GM23338 (cell line): ENCODE results near the gene DEK. TPM values are rescaled to one million over a fixed set of nuclear protein-coding genes. Genes with fewer than 3 reads are reported as not detected.

Experiments used
- ATAC-seq: fragments of 200-7000 bp; cut with Tn5 transposase; 3 replicates; pipeline ENCODE4 v1.9.1; 2020
- DNase-seq: peaks from one replicate; pipeline ENCODE4 v3.0.0-alpha.2; 2015; ENCODE audit warnings: low spot score
- H2AFZ ChIP-seq: fragments of 200-600 bp; sonication (generic); 2 replicates; pipeline ENCODE4 v1.8.0; 2016; ENCODE audit warnings: antibody characterized with exemption, mild to moderate bottlenecking, moderate library complexity
- H3F3A ChIP-seq: fragments of 200-600 bp; sonication (generic); replicated peaks from 2 replicates; pipeline ENCODE4 v1.8.0; 2017; ENCODE audit warnings: antibody characterized with exemption, mixed run types, low read depth
- H3K27ac ChIP-seq: fragments of 200-600 bp; sonication (generic); 2 replicates; pipeline ENCODE4 v1.6.1; 2016; ENCODE audit warnings: low read depth
- H3K27me3 ChIP-seq: fragments of 200-600 bp; sonication (generic); 2 replicates; pipeline ENCODE4 v1.8.0; 2016; ENCODE audit warnings: mild to moderate bottlenecking, mixed run types, moderate library complexity; ENCODE audit not compliant: insufficient read depth
- H3K36me3 ChIP-seq: fragments of 200-600 bp; sonication (generic); 2 replicates; pipeline ENCODE4 v1.8.0; 2016; ENCODE audit warnings: mild to moderate bottlenecking; ENCODE audit not compliant: insufficient read depth
- H3K4me1 ChIP-seq: fragments of 200-600 bp; sonication (generic); 2 replicates; pipeline ENCODE4 v1.8.0; 2016; ENCODE audit warnings: mild to moderate bottlenecking, moderate library complexity; ENCODE audit not compliant: insufficient read depth
- H3K4me2 ChIP-seq: fragments of 200-600 bp; sonication (generic); 2 replicates; pipeline ENCODE4 v1.7.1; 2017; ENCODE audit warnings: mixed run types
- H3K4me3 ChIP-seq: fragments of 200-600 bp; sonication (generic); 2 replicates; pipeline ENCODE4 v1.6.1; 2016; ENCODE audit warnings: mixed run types
- H3K79me2 ChIP-seq: fragments of 200-600 bp; sonication (generic); replicated peaks from 2 replicates; pipeline ENCODE4 v1.8.0; 2017; ENCODE audit warnings: mild to moderate bottlenecking; ENCODE audit not compliant: insufficient read depth
- H3K9me2 ChIP-seq: fragments of 200-600 bp; sonication (generic); 2 replicates; pipeline ENCODE4 v1.8.0; 2017; ENCODE audit not compliant: insufficient read depth
- H4K20me1 ChIP-seq: fragments of 200-600 bp; sonication (generic); replicated peaks from 2 replicates; pipeline ENCODE4 v1.8.0; 2017; ENCODE audit warnings: mild to moderate bottlenecking; ENCODE audit not compliant: insufficient read depth
- H3K27ac Mint-ChIP-seq: 2 replicates; pipeline ENCODE4 v1.8.0; 2020; ENCODE audit warnings: inconsistent platforms, mild to moderate bottlenecking, moderate library complexity, mixed read lengths
- H3K27me3 Mint-ChIP-seq: 3 replicates; pipeline ENCODE4 v1.8.0; 2022; ENCODE audit warnings: low read depth, mild to moderate bottlenecking, moderate library complexity, mixed read lengths, inconsistent platforms; ENCODE audit not compliant: insufficient read depth, poor library complexity
- H3K36me3 Mint-ChIP-seq: 3 replicates; pipeline ENCODE4 v1.8.0; 2021; ENCODE audit warnings: low read depth, mild to moderate bottlenecking, inconsistent platforms, moderate library complexity, mixed read lengths
- H3K4me1 Mint-ChIP-seq: 3 replicates; pipeline ENCODE4 v1.8.0; 2020; ENCODE audit warnings: mild to moderate bottlenecking, inconsistent platforms, mixed read lengths
- H3K4me3 Mint-ChIP-seq: 3 replicates; pipeline ENCODE4 v1.8.0; 2021; ENCODE audit warnings: moderate library complexity, mild to moderate bottlenecking, inconsistent platforms, mixed read lengths
- H3K9me3 Mint-ChIP-seq: 3 replicates; pipeline ENCODE4 v1.8.0; 2020; ENCODE audit warnings: moderate library complexity, mild to moderate bottlenecking, inconsistent platforms, mixed read lengths
- CREB1 ChIP-seq: fragments of 250-450 bp; sonication (Bioruptor Pico); IDR thresholded peaks from 2 replicates; pipeline ENCODE4 v1.5.0; 2020; ENCODE audit warnings: low read depth, mild to moderate bottlenecking, moderate library complexity
- CTCF ChIP-seq, 2 experiments: fragments of 200-600 bp in 1 of 2; sonication (generic) in 1 of 2; conservative IDR thresholded peaks; 2 replicates each; pipeline versions ENCODE4 v1.5.1 to v1.6.1; 2016 to 2017; ENCODE audit warnings: antibody characterized with exemption in 2 of 2, low read depth in 2 of 2, mild to moderate bottlenecking in 2 of 2, moderate library complexity in 1 of 2
- ETS1 ChIP-seq: IDR thresholded peaks from 2 replicates; pipeline ENCODE4 v1.6.1; 2016; ENCODE audit warnings: antibody characterized with exemption
- EZH2 ChIP-seq: fragments of 200-600 bp; sonication (generic); IDR thresholded peaks from one replicate; pipeline ENCODE4 v1.8.0; 2017; ENCODE audit warnings: antibody characterized with exemption, mild to moderate bottlenecking, low read depth; ENCODE audit not compliant: unreplicated experiment
- EZH2phosphoT487 ChIP-seq: fragments of 200-600 bp; sonication (generic); IDR thresholded peaks from one replicate; pipeline ENCODE4 v1.8.1; 2018; ENCODE audit warnings: antibody characterized with exemption; ENCODE audit not compliant: unreplicated experiment
- POLR2AphosphoS5 ChIP-seq: IDR thresholded peaks from 2 replicates; pipeline ENCODE4 v1.6.1; 2016; ENCODE audit warnings: antibody characterized with exemption, low read depth
- STAT1 ChIP-seq: IDR thresholded peaks from one replicate; pipeline ENCODE4 v1.6.1; 2016; ENCODE audit warnings: antibody characterized with exemption; ENCODE audit not compliant: unreplicated experiment
- ZNF114 ChIP-seq: fragments of 250-450 bp; sonication (Bioruptor Pico); IDR thresholded peaks from 2 replicates; pipeline ENCODE4 v1.5.0; 2020; ENCODE audit warnings: mild to moderate bottlenecking, moderate library complexity
- ZNF331 ChIP-seq: fragments of 250-450 bp; sonication (Bioruptor Pico); IDR thresholded peaks from 2 replicates; pipeline ENCODE4 v1.5.0; 2020; ENCODE audit warnings: low read depth, mild to moderate bottlenecking, moderate library complexity
- polyA plus RNA-seq: library from polyadenylated mRNA; unstranded; fragments of >200 nt; fragmentation: Nextera tagmentation; extraction: Ambion mirVana; gene quantifications from 2 replicates; pipeline ENCODE4 v1.2.1, GENCODE V29; 2016
- total RNA-seq: library from RNA; depleted of rRNA; stranded (reverse); fragments of >200 nt; shearing (Covaris generic); gene quantifications from 2 replicates; pipeline ENCODE4 v1.2.3, GENCODE V29; 2014
- TF ChIP-seq, protein P1 (sequence below): fragments of 250-450 bp; sonication (Bioruptor Pico); IDR thresholded peaks from 2 replicates; pipeline ENCODE4 v1.5.0; 2020; ENCODE audit warnings: mild to moderate bottlenecking, moderate library complexity
- TF ChIP-seq, protein P2 (sequence below): IDR thresholded peaks from one replicate; pipeline ENCODE4 v1.6.1; 2018; ENCODE audit warnings: antibody characterized with exemption; ENCODE audit not compliant: unreplicated experiment

The DEK gene
- total and polyA plus RNA-seq, 2 experiments from 2014 or later = 218 to 582 TPM

GRCh38 chr6:18261877-18262276 is 2.5 kb downstream of the DEK start (continued):
- TF ChIP-seq CREB1 (CRISPR knock-in tag) = no peak
- no peak for TF ChIP-seq ZNF114 (CRISPR knock-in tag)
- no peak for TF ChIP-seq ETS1
- no peak for TF ChIP-seq STAT1

DNA sequence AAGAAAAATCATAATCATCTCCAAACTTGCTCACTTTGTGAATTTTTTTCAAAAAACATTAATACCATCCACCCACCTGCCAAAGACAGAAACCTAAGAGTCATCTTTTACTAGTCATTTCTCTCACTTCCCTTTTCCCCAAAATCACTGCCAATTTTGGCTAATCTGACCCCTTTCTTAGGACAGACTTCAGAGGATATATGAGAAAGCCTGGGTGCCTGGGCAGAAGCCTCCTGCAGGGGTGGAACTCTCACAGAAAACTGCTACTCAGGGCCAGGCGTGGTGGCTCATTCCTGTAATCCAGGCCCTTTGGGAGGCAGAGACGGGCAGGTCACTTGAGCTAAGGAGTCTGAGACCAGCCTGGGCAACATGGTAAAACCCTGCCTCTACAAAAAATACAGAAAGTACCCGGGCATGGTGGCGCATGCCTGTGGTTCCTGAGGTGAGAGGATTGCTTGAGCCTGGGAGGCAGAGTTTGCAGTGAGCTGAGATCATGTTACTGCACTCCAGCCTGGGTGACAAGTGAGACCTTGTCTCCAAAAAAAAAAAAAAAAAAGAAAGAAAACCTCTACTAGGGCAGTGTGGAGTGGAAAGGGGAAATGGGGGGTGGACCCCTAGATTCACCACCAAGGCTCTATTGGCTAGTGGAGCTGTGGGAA is 3.8 kb downstream of the DEK start:
- peaks cover 50% of the 10 kb centered on the region for H4K20me1 ChIP-seq
- H3K4me3 ChIP-seq = peak overlapping the region; percentile 97; the same call in 1 of the 2 replicates
- peak overlapping the region; percentile 92 for H3K4me3 Mint-ChIP-seq

More for the DNA sequence above, 3.8 kb downstream of the DEK start:
- Histone ChIP-seq H3K79me2 (peaks cover 85% of the 10 kb centered on the region), H3K27me3 (peaks cover 5% of the 10 kb centered on the region; the same call in 1 of the 2 replicates), H3K36me3 (peaks cover 29% of the 10 kb centered on the region), H3F3A (0 out of 2 replicates have a peak, but pooled peaks cover 6% of the 10 kb centered on the region), H3K27ac (peak overlapping the region; percentile 63), H3K4me2 (peak overlapping the region; percentile 93), H2AFZ (no peak overlapping the region), H3K9me2 (no peaks in the 10 kb centered on the region), H3K4me1 (peaks cover 37% of the 10 kb centered on the region)
- DNase-seq (no peak), ATAC-seq (peak; percentile 6; the same call in 1 of the 3 replicates)
- H3K36me3 Mint-ChIP-seq = peaks cover 89% of the 10 kb centered on the region
- H3K4me1 Mint-ChIP-seq = peaks cover 35% of the 10 kb centered on the region
- H3K27ac Mint-ChIP-seq = peak overlapping the region; percentile 57
- peaks cover 10% of the 10 kb centered on the region for H3K27me3 Mint-ChIP-seq
- peaks cover 9% of the 10 kb centered on the region for H3K9me3 Mint-ChIP-seq
- TF ChIP-seq, protein P1, sequence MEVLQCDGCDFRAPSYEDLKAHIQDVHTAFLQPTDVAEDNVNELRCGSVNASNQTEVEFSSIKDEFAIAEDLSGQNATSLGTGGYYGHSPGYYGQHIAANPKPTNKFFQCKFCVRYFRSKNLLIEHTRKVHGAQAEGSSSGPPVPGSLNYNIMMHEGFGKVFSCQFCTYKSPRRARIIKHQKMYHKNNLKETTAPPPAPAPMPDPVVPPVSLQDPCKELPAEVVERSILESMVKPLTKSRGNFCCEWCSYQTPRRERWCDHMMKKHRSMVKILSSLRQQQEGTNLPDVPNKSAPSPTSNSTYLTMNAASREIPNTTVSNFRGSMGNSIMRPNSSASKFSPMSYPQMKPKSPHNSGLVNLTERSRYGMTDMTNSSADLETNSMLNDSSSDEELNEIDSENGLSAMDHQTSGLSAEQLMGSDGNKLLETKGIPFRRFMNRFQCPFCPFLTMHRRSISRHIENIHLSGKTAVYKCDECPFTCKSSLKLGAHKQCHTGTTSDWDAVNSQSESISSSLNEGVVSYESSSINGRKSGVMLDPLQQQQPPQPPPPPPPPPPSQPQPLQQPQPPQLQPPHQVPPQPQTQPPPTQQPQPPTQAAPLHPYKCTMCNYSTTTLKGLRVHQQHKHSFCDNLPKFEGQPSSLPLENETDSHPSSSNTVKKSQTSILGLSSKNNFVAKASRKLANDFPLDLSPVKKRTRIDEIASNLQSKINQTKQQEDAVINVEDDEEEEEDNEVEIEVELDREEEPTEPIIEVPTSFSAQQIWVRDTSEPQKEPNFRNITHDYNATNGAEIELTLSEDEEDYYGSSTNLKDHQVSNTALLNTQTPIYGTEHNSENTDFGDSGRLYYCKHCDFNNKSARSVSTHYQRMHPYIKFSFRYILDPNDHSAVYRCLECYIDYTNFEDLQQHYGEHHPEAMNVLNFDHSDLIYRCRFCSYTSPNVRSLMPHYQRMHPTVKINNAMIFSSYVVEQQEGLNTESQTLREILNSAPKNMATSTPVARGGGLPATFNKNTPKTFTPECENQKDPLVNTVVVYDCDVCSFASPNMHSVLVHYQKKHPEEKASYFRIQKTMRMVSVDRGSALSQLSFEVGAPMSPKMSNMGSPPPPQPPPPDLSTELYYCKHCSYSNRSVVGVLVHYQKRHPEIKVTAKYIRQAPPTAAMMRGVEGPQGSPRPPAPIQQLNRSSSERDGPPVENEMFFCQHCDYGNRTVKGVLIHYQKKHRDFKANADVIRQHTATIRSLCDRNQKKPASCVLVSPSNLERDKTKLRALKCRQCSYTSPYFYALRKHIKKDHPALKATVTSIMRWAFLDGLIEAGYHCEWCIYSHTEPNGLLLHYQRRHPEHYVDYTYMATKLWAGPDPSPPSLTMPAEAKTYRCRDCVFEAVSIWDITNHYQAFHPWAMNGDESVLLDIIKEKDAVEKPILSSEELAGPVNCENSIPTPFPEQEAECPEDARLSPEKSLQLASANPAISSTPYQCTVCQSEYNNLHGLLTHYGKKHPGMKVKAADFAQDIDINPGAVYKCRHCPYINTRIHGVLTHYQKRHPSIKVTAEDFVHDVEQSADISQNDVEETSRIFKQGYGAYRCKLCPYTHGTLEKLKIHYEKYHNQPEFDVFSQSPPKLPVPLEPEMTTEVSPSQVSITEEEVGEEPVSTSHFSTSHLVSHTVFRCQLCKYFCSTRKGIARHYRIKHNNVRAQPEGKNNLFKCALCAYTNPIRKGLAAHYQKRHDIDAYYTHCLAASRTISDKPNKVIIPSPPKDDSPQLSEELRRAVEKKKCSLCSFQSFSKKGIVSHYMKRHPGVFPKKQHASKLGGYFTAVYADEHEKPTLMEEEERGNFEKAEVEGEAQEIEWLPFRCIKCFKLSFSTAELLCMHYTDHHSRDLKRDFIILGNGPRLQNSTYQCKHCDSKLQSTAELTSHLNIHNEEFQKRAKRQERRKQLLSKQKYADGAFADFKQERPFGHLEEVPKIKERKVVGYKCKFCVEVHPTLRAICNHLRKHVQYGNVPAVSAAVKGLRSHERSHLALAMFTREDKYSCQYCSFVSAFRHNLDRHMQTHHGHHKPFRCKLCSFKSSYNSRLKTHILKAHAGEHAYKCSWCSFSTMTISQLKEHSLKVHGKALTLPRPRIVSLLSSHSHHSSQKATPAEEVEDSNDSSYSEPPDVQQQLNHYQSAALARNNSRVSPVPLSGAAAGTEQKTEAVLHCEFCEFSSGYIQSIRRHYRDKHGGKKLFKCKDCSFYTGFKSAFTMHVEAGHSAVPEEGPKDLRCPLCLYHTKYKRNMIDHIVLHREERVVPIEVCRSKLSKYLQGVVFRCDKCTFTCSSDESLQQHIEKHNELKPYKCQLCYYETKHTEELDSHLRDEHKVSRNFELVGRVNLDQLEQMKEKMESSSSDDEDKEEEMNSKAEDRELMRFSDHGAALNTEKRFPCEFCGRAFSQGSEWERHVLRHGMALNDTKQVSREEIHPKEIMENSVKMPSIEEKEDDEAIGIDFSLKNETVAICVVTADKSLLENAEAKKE (CRISPR knock-in tag) = no peak
- TF ChIP-seq CTCF (conservative IDR thresholded peaks at IDR 0.05; ENCODE audit: low read depth in 2 of 2) (no peak), POLR2AphosphoS5 (no peak), EZH2 (no peak), ZNF331 (CRISPR knock-in tag) (no peak), STAT1 (no peak), EZH2phosphoT487 (no peak)
- TF ChIP-seq, protein P2, sequence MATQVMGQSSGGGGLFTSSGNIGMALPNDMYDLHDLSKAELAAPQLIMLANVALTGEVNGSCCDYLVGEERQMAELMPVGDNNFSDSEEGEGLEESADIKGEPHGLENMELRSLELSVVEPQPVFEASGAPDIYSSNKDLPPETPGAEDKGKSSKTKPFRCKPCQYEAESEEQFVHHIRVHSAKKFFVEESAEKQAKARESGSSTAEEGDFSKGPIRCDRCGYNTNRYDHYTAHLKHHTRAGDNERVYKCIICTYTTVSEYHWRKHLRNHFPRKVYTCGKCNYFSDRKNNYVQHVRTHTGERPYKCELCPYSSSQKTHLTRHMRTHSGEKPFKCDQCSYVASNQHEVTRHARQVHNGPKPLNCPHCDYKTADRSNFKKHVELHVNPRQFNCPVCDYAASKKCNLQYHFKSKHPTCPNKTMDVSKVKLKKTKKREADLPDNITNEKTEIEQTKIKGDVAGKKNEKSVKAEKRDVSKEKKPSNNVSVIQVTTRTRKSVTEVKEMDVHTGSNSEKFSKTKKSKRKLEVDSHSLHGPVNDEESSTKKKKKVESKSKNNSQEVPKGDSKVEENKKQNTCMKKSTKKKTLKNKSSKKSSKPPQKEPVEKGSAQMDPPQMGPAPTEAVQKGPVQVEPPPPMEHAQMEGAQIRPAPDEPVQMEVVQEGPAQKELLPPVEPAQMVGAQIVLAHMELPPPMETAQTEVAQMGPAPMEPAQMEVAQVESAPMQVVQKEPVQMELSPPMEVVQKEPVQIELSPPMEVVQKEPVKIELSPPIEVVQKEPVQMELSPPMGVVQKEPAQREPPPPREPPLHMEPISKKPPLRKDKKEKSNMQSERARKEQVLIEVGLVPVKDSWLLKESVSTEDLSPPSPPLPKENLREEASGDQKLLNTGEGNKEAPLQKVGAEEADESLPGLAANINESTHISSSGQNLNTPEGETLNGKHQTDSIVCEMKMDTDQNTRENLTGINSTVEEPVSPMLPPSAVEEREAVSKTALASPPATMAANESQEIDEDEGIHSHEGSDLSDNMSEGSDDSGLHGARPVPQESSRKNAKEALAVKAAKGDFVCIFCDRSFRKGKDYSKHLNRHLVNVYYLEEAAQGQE = no peak
